ENCODE data around the gene ZNF750.

ZNF750 gene

DNA sequence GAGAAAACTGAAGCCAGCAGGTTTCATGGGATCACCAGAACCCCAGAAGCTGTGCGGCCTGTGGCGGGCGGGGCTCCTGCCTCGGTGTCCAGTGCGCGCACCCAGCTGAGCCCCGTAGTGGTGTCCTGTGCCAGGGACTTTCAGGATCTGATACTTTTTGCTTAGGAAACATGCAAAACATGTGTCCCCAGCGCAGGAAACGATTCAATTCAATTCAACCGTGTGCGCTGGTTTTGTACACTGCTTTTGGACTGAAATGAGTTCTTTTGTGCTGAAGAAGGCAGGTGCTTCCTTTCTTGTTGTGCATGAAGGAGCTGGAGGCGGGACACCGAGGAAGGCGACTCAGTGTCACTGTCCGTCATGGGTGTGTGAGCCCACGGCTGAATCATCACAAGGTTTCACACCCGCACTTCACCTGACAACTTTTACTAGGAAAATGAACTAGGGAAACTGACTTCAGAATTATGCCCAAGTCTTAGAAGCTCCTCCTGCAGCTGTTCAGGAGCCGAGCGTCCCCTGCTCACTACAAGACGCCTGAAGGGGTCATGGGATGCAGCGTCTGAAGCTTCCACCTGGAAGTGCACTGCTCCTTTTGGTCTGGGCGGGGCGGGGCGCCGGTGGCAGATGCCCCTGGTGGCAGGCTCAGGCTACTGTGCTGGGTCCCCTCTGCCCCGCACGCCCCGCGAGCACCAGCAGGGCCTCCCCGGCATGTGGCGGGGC, 31.4 kb upstream of the ZNF750 start:
- Histone ChIP-seq H3K9me3 (ENCODE audit: control insufficient read depth, insufficient read depth, low read length) (no peaks in the 10 kb centered on the region), H3K9ac (ENCODE audit: low read depth, low read length) (no peak overlapping the region), H3K4me3 (ENCODE audit: low read depth, low read length) (no peak overlapping the region), H3K27me3 (ENCODE audit: control insufficient read depth, insufficient read depth, low read length) (no peaks in the 10 kb centered on the region), H3K36me3 (ENCODE audit: control insufficient read depth, insufficient read depth, low read length) (peaks cover 37% of the 10 kb centered on the region), H3K4me1 (ENCODE audit: control insufficient read depth, insufficient read depth, low read length) (peaks cover 2% of the 10 kb centered on the region)

DNA sequence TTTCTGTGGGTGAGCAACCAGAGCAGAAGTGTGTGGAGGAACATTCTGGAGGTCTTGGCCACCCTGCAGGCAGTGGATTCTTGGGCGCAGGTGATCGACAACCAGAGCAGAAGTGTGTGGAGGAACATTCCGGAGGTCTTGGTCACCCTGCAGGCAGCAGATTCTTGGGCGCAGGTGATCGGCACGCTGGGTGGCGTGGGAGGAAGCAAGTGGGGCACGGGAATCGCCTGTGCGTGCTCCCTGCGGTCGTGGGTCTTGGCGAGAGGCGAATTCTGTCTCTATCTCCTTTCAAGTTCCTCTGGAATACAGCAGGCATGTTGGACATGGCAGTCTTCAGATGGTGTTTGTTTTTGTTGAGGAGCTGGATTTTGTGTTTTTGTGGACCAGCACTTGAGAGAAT, 30.7 kb upstream of the ZNF750 start:
- no peak overlapping the region for H3K4me3 ChIP-seq (ENCODE audit: low read depth, low read length)
- peaks cover under 1% of the 10 kb centered on the region for H3K4me1 ChIP-seq (ENCODE audit: control insufficient read depth, insufficient read depth, low read length)
- H3K36me3 ChIP-seq (ENCODE audit: control insufficient read depth, insufficient read depth, low read length) = peaks cover 35% of the 10 kb centered on the region
- no peaks in the 10 kb centered on the region for H3K9me3 ChIP-seq (ENCODE audit: control insufficient read depth, insufficient read depth, low read length)
- no peaks in the 10 kb centered on the region for H3K27me3 ChIP-seq (ENCODE audit: control insufficient read depth, insufficient read depth, low read length)
- H3K9ac ChIP-seq (ENCODE audit: low read depth, low read length) = no peak overlapping the region

DNA sequence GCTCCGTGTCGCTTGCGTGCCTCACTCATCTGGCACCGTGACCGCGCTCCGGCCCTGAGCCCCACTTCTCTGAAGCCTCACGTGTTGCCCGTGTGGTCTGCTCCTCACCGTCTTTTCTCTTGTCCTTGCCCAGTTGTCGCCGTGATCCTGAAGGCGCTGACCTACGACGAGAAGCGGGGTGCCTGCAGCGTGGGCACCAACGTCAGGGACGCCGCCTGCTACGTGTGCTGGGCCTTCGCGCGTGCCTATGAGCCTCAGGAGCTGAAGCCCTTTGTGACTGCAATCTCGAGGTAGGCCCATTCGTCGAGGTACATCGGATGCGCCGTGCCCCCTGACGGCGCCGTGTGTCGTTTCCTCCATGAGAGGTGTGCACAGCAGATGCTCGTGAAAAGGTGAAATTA, 30.3 kb upstream of the ZNF750 start:
- Histone ChIP-seq H3K36me3 (ENCODE audit: control insufficient read depth, insufficient read depth, low read length) (peaks cover 30% of the 10 kb centered on the region), H3K9ac (ENCODE audit: low read depth, low read length) (no peak overlapping the region), H3K4me3 (ENCODE audit: low read depth, low read length) (no peak overlapping the region), H3K4me1 (ENCODE audit: control insufficient read depth, insufficient read depth, low read length) (no peaks in the 10 kb centered on the region), H3K9me3 (ENCODE audit: control insufficient read depth, insufficient read depth, low read length) (no peaks in the 10 kb centered on the region), H3K27me3 (ENCODE audit: control insufficient read depth, insufficient read depth, low read length) (no peaks in the 10 kb centered on the region)

DNA sequence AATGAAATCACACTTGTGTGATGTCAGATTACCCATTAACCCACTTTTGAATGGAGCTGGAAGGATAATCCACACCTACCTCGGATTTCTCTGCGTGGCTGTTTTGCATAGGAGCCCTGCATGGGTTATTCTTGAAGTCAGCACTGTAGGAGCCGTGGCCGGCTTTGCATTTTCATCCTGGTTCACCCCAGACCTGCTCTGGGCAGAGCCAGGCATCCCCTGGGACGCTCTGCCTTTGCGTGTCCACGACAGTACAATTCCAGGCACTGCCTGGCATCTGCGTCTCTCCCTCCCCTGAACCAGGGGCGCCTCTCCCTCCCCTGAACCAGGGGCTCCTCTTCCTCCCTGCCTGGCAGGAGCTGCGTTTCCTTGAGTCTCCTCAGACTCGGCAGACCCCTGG, 29.7 kb upstream of the ZNF750 start:
- Histone ChIP-seq H3K9me3 (ENCODE audit: control insufficient read depth, insufficient read depth, low read length) (no peaks in the 10 kb centered on the region), H3K4me1 (ENCODE audit: control insufficient read depth, insufficient read depth, low read length) (no peaks in the 10 kb centered on the region), H3K9ac (ENCODE audit: low read depth, low read length) (no peak overlapping the region), H3K36me3 (ENCODE audit: control insufficient read depth, insufficient read depth, low read length) (peaks cover 28% of the 10 kb centered on the region), H3K4me3 (ENCODE audit: low read depth, low read length) (no peak overlapping the region), H3K27me3 (ENCODE audit: control insufficient read depth, insufficient read depth, low read length) (no peaks in the 10 kb centered on the region)

DNA sequence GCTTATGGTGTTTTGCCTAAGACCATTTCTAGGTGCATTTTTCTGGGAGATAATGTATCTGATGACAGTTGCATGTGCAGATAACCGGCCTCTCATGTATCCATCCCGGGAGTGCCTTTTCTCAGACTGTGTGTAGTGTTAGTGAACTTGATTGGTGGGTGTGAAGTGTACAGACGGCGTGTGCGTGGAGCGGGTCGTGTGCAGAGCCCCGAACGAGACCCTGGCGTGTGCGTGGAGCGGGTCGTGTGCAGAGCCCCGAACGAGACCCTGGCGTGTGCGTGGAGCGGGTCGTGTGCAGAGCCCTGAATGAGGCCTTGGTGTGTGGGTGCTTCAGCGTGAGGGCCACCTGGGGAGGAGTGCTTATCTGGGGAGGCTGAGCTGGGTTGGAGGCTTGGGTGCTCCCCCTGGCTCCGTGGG, 28.9 kb upstream of the ZNF750 start:
- H3K9me3 ChIP-seq (ENCODE audit: control insufficient read depth, insufficient read depth, low read length) = no peaks in the 10 kb centered on the region
- no peak overlapping the region for H3K4me3 ChIP-seq (ENCODE audit: low read depth, low read length)
- H3K27me3 ChIP-seq (ENCODE audit: control insufficient read depth, insufficient read depth, low read length) = no peaks in the 10 kb centered on the region
- no peaks in the 10 kb centered on the region for H3K4me1 ChIP-seq (ENCODE audit: control insufficient read depth, insufficient read depth, low read length)
- no peak overlapping the region for H3K9ac ChIP-seq (ENCODE audit: low read depth, low read length)
- peaks cover 28% of the 10 kb centered on the region for H3K36me3 ChIP-seq (ENCODE audit: control insufficient read depth, insufficient read depth, low read length)

- no peaks in the 10 kb centered on the region for H3K4me1 ChIP-seq (ENCODE audit: control insufficient read depth, insufficient read depth, low read length)
- no peaks in the 10 kb centered on the region for H3K9me3 ChIP-seq (ENCODE audit: control insufficient read depth, insufficient read depth, low read length)
- peaks cover 24% of the 10 kb centered on the region for H3K36me3 ChIP-seq (ENCODE audit: control insufficient read depth, insufficient read depth, low read length)
- no peaks in the 10 kb centered on the region for H3K27me3 ChIP-seq (ENCODE audit: control insufficient read depth, insufficient read depth, low read length)
- H3K9ac ChIP-seq (ENCODE audit: low read depth, low read length) = no peak overlapping the region
- H3K4me3 ChIP-seq (ENCODE audit: low read depth, low read length) = no peak overlapping the region
These were observed 28.0 kb upstream of the ZNF750 start for GRCh38 chr17:82867763-82868325.

DNA sequence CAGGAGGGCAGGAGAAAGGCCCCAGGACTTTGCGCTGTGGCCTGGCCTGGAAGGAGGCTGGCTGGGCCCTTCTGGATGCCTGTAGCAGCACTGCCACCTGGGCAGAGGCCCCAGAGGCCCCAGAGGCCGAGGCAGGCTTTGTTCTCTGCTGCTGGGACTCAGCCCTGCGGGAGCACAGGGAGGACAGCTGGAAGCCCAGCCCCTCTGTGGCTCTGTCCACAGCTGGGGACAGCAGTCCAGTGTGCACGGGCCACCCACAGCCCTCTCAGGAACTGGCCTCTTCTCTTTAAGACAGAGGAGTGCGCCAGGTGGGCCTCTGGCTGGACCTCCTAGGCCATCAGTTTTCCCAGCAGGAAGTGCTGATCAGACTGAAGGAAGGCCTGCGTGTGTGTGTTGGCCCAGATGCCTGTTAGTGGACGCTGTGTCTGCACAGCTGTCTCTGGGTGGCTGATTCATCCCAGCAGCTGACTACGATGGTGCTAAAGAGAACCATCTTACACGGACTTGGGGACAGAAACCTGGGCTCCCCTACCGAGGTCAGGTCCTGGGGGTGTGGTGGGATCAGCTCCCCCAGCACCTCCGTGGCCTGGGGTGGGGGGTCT, 26.9 kb upstream of the ZNF750 start:
- Histone ChIP-seq H3K36me3 (ENCODE audit: control insufficient read depth, insufficient read depth, low read length) (peaks cover 17% of the 10 kb centered on the region), H3K27me3 (ENCODE audit: control insufficient read depth, insufficient read depth, low read length) (no peaks in the 10 kb centered on the region), H3K4me1 (ENCODE audit: control insufficient read depth, insufficient read depth, low read length) (no peaks in the 10 kb centered on the region), H3K4me3 (ENCODE audit: low read depth, low read length) (no peak overlapping the region), H3K9ac (ENCODE audit: low read depth, low read length) (no peak overlapping the region), H3K9me3 (ENCODE audit: control insufficient read depth, insufficient read depth, low read length) (no peaks in the 10 kb centered on the region)

DNA sequence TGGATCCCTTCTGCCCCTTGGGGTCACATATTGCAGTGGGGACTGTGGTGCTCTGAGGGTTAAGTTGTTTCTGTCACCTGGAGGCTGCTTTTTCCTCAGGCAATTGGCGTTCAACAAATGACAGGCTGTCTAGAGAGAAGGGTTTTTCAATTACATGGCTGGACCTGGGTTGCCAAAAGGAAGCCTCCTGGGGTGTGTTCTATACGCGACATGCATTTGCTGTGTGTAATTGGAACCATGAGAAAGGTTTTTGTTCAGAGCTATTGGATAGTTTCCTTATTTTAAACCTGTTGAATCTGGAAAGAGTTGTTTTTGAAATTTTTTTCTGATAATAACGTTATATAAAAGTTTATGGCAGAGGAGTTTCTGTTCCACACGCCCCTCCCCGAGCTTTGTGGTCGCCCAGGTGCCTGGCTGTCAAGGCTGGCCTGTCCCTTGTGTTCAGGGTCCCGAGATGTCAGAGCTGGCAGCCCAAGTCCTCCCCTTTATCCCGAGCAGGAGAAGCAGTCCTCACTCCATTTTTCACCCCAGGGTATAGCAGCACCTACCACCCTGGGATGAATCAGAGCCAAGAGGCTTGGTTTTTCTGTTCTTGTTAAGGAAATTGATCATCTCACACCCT, 26.1 kb upstream of the ZNF750 start:
- H3K36me3 ChIP-seq (ENCODE audit: control insufficient read depth, insufficient read depth, low read length) = peaks cover 9% of the 10 kb centered on the region
- no peak overlapping the region for H3K4me3 ChIP-seq (ENCODE audit: low read depth, low read length)
- H3K9me3 ChIP-seq (ENCODE audit: control insufficient read depth, insufficient read depth, low read length) = no peaks in the 10 kb centered on the region
- H3K4me1 ChIP-seq (ENCODE audit: control insufficient read depth, insufficient read depth, low read length) = no peaks in the 10 kb centered on the region
- H3K9ac ChIP-seq (ENCODE audit: low read depth, low read length) = no peak overlapping the region
- H3K27me3 ChIP-seq (ENCODE audit: control insufficient read depth, insufficient read depth, low read length) = no peaks in the 10 kb centered on the region

DNA sequence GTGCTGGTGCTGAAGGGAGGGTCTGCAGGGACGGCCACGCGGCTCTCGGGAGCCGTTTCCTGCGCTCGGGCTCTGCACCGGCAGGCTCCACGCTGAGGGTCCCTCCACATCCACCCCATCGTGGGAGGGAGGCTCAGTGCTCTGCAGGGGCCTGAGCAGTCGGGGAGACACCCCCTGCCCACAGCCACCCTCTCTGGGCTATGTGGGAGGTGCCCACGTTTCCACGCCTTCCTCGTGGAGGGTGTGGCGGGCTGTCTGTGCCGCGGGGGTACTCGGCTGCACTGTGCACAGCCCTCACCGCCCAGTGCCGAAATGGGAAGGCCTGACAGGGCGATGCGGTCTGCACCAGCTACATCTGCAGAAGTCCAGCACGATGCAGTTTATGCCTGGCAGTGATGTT, 25.5 kb upstream of the ZNF750 start:
- Histone ChIP-seq H3K4me1 (ENCODE audit: control insufficient read depth, insufficient read depth, low read length) (no peaks in the 10 kb centered on the region), H3K9ac (ENCODE audit: low read depth, low read length) (no peak overlapping the region), H3K9me3 (ENCODE audit: control insufficient read depth, insufficient read depth, low read length) (no peaks in the 10 kb centered on the region), H3K27me3 (ENCODE audit: control insufficient read depth, insufficient read depth, low read length) (no peaks in the 10 kb centered on the region), H3K4me3 (ENCODE audit: low read depth, low read length) (no peak overlapping the region), H3K36me3 (ENCODE audit: control insufficient read depth, insufficient read depth, low read length) (peaks cover 3% of the 10 kb centered on the region)

DNA sequence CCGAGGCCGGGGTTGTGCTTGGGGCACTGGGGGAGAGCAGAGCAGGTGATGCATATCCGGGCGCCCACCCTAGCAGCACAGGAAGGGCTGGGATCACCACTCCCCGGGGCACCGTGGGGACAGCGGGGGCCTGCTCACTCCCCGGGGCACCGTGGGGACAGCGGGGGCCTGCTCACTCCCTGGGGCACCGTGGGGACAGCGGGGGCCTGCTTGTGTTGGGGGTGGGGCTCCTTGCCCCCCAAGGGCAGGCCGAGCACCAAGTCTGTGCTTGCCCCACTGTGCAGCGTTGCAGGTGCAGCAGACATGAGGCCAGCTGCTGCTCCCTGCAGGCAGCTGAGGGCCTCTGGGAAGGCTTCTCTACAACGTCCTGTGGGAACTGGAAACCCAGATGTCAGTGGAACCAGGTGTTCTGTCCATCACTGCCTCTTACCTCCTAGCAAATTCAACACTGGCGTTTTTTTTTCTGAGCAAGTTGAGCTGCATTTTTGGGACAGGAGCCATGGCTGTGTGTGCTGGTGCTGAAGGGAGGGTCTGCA, 25.0 kb upstream of the ZNF750 start:
- no peaks in the 10 kb centered on the region for H3K36me3 ChIP-seq (ENCODE audit: control insufficient read depth, insufficient read depth, low read length)
- H3K4me1 ChIP-seq (ENCODE audit: control insufficient read depth, insufficient read depth, low read length) = no peaks in the 10 kb centered on the region
- H3K9me3 ChIP-seq (ENCODE audit: control insufficient read depth, insufficient read depth, low read length) = no peaks in the 10 kb centered on the region
- no peaks in the 10 kb centered on the region for H3K27me3 ChIP-seq (ENCODE audit: control insufficient read depth, insufficient read depth, low read length)
- no peak overlapping the region for H3K9ac ChIP-seq (ENCODE audit: low read depth, low read length)
- H3K4me3 ChIP-seq (ENCODE audit: low read depth, low read length) = no peak overlapping the region

DNA sequence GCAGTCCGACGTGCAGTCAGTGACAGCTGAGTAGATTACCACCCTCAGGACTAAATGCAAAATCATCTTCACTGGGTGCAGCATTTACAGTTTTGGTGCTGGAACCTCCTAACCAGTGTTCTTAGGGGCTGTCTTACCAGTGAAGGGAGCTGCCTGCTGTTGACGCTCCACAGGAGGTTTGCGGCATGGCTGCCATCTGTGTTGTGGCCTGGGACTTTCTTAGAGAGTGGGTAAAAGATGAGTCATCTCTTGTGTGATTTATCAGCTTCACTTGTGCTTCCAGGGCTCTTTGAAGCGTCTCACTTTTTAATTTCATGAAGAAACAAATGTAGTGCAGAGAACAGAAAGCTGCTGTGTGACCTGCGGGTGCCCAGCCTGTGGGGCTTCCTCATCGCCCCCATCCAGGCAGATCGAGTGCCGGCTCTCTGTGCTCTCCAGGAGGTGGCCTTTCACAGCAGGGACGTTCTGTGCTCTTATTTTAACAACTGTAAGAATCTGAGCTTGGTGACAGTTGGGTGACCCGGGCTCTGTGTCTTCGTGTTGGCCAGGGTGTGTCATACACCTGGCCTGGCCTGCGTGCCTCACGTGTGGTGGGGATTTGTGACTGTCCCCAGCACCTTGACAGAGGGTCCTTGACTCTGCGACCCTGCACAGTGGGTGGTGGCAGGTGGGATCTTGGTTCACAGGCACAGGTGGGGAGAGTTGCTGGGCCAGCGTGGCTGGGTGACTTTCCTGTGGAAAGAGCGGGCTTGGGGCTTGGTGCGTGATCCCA, 24.3 kb upstream of the ZNF750 start:
- Histone ChIP-seq H3K27me3 (ENCODE audit: control insufficient read depth, insufficient read depth, low read length) (no peaks in the 10 kb centered on the region), H3K4me1 (ENCODE audit: control insufficient read depth, insufficient read depth, low read length) (peaks cover 2% of the 10 kb centered on the region)

More for the DNA sequence above, 24.3 kb upstream of the ZNF750 start:
- no peak overlapping the region for H3K9ac ChIP-seq (ENCODE audit: low read depth, low read length)
- H3K4me3 ChIP-seq (ENCODE audit: low read depth, low read length) = no peak overlapping the region
- no peaks in the 10 kb centered on the region for H3K9me3 ChIP-seq (ENCODE audit: control insufficient read depth, insufficient read depth, low read length)
- H3K36me3 ChIP-seq (ENCODE audit: control insufficient read depth, insufficient read depth, low read length) = no peaks in the 10 kb centered on the region
